ENCODE data around the gene CCL19.

CCL19 gene

DNA sequence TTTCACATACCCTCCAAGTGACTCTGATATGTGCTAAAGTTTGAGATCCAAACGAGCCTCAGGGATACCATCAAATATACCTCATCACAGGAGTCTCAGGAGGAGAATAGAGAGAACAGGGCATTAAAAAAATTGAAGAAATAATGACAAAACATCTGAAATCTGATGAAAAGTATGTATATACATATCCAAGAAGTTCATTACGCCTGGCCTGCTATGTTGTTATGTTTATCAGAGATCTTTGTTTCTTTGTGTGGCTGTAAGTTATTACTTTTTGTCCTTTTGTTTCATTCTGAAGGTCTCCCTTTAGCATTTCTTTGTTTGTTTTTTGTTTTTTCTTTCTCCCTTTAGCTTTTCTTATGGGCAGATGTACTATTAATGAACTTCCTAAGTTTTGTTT, 2.5 kb upstream of the CCL19 start:
- DNase-seq, result no peak

- no peak for DNase-seq
Observed at GRCh38 chr9:34691936-34692315, 850 bp upstream of the CCL19 start.

- DNase-seq, result no peak
Observed at GRCh38 chr9:34689512-34689911, 1.6 kb downstream of the CCL19 start.

DNA sequence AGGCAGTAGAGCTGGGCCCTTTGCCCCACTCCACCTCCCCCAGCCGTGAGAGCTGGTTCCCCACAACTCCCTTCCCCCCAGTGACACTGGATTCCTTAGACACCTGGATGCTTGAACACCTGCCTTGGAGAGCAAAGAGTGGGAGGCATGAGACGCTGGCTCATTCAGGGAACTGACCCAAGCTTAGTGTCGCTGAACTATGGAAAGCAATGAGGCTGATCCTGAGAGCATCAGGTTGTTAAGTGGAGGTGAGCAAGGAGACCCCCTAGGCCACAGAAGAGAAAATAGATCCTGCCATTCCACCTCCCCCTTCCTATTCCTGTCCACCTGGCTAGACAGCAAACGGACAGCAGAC, 2.0 kb downstream of the CCL19 start:
- no peak for DNase-seq

GRCh38 chr9:34688329-34689115, 2.6 kb downstream of the CCL19 start:
- no peak for DNase-seq

- no peak for DNase-seq
Observed at GRCh38 chr9:34687276-34688030, 3.6 kb downstream of the CCL19 start.

DNA sequence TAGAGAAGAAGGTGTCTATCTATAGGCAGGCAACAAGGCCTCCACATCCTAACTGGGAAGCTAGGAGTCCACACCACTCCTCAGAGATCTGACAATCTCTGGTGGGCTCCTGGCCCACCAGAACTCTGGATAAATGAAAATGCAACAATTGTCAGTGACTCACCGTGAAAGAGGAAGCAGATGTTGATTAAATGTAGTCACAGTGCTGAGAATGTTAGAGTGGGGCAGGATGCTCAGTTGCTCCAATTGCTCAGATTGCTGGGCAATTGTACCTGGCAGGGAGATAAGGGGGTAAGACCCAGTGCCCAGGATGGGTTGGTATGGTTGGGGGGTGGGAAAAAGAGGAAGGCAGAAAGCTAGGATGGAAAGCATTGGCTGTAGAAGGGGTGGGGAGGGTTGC, 4.3 kb downstream of the CCL19 start:
- no peak for DNase-seq

DNA sequence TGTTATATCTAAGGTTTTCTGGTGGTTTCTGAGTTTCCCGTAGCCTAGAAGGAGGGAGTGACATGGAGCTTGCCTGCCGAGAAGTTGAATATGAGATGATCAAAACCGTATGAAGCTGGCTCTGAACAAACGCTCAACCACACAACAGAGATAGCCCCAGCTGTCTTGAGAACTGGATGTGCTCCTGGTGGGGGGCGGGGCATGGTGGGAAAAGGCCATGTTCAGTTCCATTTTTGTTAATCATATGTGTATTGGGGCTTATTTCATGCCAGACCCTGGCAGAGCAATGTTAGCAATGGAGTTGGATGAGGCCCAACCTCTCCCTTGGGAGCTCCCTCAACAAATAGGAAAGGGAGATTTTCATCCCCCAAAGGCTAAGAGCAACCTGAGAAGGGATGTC, 4.8 kb downstream of the CCL19 start:
- no peak for DNase-seq

GRCh38 chr9:34685591-34685990, 5.5 kb downstream of the CCL19 start:
- no peak for DNase-seq

DNA sequence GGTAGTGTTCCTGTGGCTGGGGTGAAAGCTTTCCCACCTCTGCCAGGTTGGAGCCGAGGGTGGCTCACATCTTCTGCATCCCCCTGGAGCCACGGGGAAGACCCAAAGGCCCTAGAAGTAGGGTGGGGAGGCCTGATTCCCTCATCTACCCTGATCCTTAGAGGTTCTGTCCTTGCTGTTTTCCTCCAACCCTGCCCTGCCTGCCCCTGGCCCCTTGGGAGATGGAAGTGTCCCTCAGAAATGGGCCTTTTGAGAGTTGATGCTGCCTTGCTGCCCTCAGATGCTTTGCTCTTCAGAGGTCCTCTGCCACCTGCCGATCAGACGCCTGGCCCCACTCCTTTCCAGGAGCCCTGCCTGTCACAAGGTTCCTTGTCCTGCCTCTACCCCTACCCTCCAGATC, 6.3 kb downstream of the CCL19 start:
- DNase-seq, result no peak

- no peak for DNase-seq
Observed at GRCh38 chr9:34684145-34684544, 6.9 kb downstream of the CCL19 start.

GRCh38 chr9:34675869-34676268, 15.2 kb downstream of the CCL19 start:
- no peak for DNase-seq

GRCh38 chr9:34675048-34675714, 15.9 kb downstream of the CCL19 start:
- no peak for DNase-seq

DNA sequence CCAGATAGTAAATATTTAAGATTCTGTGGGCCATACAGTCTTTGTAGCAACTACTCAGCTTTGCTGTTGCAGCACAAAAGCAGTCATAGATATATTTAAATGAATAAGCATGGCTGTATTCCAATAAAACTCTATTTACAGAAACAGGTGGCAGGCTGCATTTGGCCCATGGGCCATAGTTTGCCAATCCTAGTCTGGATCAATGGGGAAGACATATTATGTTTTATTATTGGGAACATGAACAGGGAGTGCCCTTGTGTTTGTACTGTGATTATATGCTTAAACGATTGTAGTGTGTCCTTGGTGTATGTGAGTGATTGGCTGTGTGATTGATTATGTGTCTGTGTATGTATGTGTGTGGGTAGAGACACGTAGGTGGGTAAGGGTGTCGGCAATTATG, 16.6 kb downstream of the CCL19 start:
- no peak for DNase-seq

- no peak for DNase-seq
Observed at GRCh38 chr9:34671307-34671706, 19.8 kb downstream of the CCL19 start.

DNA sequence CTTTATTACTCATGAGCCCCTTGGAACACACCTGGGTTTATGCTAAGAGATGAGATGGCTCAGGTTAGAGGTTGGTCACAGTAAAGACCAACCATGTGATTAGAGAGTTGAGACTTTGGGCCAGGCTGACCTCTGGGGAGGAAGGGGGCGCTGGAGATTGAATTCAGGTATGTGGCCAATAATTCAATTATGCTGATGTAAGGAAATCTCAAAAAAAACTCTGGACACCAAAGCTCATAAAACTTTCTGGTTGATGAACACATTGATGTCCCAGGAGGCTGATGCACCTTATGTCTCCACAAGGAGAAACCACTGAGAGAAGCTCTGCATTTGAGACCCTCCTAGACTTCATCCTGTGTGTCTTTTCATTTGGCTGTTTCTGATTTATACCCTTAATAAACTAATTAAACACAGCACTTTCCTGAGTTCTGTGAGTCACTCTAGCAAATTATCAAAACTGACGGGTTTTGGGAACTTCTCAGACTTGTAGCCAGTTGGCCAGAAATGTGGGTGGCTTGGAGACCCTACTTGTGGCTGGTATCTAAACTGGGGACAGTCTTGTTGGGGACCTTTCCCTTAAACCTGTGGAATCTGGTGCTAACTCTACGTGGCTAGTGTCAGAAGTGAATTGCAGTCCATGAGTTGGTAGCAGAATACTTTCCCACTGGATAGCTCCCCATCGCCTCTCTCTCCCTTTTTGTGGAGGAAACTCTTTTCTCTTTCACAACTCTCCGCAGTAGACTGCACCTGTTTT, 21.1 kb downstream of the CCL19 start:
- no peak for DNase-seq

DNA sequence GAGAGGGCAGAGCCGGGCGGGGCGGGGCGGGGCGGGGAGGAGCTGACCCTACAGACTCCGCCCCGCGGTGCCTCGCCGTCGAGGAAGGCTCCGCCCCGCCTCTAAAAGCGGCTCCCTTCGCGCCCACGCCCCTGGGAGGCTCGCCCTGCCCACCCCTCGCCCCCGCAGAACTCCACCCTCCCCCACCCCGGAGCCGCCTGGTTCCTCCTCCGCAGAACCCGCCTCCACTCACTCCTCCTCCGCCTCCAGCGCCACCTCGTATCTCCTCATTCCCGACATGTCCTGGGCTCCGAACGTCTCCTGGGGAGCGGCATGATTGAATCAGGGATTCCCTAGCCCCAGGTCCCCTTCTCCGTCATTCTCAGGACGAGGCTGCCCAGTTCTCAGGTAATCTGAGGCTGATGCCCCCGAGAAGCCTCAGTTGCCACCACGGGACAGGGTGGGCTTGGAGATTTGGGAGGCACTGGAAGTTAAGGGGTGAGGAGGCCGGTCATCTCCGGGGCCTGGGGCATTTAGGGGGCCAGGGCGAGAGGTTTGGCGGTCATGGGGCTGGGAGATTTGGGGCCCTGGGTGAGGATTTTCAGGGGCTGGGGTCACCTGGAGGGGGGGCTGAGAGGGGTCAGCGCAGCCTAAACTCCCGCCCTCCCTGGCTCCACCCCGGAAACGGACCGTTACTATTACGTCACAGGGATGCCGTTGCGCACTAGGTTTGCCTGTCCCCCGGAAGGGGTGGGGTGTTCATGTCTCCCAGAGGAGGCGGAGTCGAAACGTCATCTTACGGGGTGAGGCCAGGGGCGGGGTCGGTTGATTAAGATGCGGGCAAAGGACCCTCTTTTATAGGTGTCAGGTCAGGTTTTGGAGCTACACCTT, 25.5 kb downstream of the CCL19 start:
- DNase-seq, result peak; percentile 75

GRCh38 chr9:34665067-34665380, 26.1 kb downstream of the CCL19 start:
- no peak for DNase-seq

DNA sequence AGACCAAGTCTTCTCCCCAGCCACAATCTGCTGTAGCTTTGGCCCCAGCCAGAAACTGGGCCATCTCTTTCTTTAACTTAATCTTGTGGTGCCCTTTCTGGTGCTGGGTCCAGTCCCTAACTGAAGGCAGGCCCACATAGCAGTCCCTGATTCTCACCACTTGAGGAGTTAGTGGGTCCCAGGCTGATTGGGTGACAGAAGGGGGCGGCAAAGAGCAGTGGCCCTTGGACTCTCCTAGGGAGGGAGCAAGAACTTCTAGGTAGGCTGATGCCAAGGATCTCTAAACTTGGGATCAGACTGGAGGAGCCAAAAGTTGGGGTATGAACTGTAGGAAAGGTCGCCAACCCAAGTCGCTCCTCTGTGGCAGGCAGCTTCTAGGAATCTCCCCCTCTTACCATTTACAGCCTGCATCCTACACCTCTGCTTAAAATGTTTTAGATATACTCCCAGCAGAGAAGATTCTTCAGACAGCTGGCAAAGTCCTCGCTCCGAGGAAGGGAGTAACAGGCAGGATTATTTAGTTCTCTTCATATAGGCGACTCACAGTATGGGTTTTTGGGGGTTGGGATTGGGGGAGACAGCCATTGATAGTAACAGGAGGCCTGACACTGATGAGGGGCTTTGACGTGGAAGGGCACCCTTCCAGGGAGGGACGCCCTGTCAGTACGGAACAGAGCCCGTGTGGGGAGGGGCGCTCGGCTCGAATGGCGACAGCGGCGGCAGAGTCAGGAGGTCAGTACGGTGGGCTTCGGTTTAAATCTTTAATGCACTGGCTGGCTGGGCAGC, 26.6 kb downstream of the CCL19 start:
- peak; percentile 29 for DNase-seq

GRCh38 chr9:34663303-34663605, 27.8 kb downstream of the CCL19 start:
- no peak for DNase-seq

DNA sequence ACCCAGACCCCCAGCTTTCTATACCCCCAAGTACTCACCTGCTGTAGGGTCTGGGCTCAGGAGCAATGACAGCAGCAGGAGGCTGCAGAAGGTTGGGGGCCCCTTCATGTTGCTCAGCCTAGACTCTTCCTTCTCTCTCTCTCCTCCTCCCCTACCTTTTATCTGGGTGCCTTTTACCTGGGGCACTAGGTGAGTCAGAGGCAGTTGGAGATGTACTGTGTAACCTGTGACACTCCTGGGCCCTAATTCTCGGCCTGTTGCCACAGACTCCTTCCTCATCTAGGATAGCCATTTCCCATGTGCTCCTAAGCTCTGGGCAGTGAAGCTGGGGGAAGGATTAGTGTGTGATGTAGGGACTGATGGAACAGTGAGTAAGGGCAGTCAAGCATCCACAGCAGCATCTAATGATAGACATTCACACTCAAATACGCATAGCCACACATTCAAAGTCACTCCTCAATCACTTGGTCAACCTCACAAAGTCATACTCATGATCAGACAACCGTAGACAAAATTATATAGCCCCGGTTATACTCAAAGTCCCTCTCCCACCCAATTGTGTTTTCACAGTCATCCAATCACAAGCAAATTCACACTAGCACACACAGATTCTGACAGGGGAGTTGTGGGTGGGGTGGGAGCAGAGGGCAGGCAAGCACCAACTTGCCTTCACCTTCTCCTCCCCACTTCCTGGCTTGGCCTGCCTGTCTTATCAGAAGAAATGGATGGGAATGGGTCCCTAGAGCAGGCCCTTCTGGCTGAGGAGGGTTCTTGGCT, 28.4 kb downstream of the CCL19 start, which contains the start of gene CCL27:
CCL27 (minus strand) TSS at position 132 of the 777 bp plus-strand sequence; CDS start at position 108, 24 bp downstream.
- DNase-seq, result no peak

Data from T1000 (cell line).